ENCODE data around the gene ANO7. TPM values are rescaled to one million over a fixed set of nuclear protein-coding genes. Genes with fewer than 3 reads are reported as not detected.

The ANO7 gene
- total RNA-seq, 4 donors from 2014 or later: 1.1 to 1.4 (median 1.2) TPM

DNA sequence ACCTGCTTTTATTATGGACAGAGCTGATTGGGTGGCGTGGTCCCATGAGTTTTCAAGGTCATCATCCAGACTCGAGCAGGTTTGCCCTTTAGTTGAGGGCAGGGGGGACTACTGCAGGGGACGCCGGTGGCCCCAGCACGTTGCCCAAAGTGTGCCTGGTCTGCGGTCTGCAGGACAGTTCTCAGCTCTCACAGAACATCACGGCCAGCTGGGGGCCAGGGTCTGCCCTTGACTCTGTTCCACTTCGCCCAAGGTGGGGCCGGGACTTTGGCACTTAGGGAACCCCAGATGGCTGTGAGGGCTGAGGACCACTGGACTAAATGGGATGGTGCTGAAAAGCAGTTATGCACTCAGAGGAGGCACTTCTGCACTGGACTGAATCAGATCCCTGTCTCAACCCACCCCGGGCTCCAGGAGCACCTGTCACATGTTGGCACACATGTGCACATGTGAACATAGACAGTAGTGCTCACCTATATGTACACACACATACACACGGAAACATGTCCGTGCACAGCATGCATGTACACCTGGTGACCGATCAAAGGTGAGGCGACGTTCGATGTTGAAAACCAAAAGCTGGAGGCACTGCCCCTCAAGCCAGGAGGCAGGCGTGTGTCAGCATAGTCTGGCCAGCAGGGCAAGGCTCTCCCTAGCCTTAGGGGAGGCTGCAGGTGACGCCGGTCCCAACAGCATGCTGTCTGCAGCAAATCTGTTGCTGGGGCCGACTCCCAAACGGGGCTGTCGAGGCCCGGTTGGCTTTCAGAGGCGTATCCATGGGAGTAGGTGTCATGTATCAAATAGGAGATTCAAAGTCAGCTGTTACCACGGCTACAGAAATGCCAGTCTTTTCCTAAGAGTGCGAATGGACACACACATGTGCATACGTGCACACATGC, 10.2 kb downstream of the ANO7 start:
- Histone ChIP-seq H3K36me3 (no peaks in the 10 kb centered on the region), H3K27me3 (no peaks in the 10 kb centered on the region), H3K9me3 (no peaks in the 10 kb centered on the region), H3K27ac (no peak overlapping the region), H3K4me3 (no peak overlapping the region), H3K4me1 (no peaks in the 10 kb centered on the region)
- no peak for TF ChIP-seq POLR2AphosphoS5 (IDR thresholded peaks at IDR 0.05)
- TF ChIP-seq, protein P1, sequence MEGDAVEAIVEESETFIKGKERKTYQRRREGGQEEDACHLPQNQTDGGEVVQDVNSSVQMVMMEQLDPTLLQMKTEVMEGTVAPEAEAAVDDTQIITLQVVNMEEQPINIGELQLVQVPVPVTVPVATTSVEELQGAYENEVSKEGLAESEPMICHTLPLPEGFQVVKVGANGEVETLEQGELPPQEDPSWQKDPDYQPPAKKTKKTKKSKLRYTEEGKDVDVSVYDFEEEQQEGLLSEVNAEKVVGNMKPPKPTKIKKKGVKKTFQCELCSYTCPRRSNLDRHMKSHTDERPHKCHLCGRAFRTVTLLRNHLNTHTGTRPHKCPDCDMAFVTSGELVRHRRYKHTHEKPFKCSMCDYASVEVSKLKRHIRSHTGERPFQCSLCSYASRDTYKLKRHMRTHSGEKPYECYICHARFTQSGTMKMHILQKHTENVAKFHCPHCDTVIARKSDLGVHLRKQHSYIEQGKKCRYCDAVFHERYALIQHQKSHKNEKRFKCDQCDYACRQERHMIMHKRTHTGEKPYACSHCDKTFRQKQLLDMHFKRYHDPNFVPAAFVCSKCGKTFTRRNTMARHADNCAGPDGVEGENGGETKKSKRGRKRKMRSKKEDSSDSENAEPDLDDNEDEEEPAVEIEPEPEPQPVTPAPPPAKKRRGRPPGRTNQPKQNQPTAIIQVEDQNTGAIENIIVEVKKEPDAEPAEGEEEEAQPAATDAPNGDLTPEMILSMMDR (IDR thresholded peaks at IDR 0.05): no peak
- TF ChIP-seq EP300 (IDR thresholded peaks at IDR 0.05): no peak
- DNase-seq (ENCODE audit: low spot score in 2 of 2): no peak
- 62% methylated on average over 17 of the region's 27 CpGs for WGBS

DNA sequence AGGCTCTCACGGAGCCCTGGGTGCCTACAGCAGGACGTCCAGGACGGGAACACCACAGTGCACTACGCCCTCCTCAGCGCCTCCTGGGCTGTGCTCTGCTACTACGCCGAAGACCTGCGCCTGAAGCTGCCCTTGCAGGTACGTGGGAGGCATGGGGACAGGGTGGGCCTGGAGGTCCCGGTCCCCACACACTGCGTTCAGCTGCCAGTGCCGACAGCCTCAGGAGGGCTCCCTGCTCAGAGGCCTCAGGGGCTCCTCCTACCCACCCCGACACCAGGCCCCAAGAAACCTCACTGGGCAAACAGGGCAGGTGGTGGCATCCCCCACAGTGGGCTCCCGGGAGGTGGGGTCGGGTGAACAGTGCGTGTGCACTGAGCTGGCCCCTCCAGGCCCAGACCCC, 10.8 kb downstream of the ANO7 start:
- no peaks in the 10 kb centered on the region for H3K27me3 ChIP-seq
- no peak overlapping the region for H3K27ac ChIP-seq
- no peaks in the 10 kb centered on the region for H3K9me3 ChIP-seq
- WGBS: no CpG with 5 or more reads among the region's 16 CpGs
- TF ChIP-seq EP300 (IDR thresholded peaks at IDR 0.05) (no peak), POLR2AphosphoS5 (IDR thresholded peaks at IDR 0.05) (no peak), POLR2A (IDR thresholded peaks at IDR 0.05) (no peak)
- TF ChIP-seq, protein P1 (IDR thresholded peaks at IDR 0.05): no peak
- no peak for DNase-seq (ENCODE audit: low spot score in 2 of 2)
- no peaks in the 10 kb centered on the region for H3K36me3 ChIP-seq
- no peak overlapping the region for H3K4me3 ChIP-seq
- H3K4me1 ChIP-seq: no peaks in the 10 kb centered on the region

DNA sequence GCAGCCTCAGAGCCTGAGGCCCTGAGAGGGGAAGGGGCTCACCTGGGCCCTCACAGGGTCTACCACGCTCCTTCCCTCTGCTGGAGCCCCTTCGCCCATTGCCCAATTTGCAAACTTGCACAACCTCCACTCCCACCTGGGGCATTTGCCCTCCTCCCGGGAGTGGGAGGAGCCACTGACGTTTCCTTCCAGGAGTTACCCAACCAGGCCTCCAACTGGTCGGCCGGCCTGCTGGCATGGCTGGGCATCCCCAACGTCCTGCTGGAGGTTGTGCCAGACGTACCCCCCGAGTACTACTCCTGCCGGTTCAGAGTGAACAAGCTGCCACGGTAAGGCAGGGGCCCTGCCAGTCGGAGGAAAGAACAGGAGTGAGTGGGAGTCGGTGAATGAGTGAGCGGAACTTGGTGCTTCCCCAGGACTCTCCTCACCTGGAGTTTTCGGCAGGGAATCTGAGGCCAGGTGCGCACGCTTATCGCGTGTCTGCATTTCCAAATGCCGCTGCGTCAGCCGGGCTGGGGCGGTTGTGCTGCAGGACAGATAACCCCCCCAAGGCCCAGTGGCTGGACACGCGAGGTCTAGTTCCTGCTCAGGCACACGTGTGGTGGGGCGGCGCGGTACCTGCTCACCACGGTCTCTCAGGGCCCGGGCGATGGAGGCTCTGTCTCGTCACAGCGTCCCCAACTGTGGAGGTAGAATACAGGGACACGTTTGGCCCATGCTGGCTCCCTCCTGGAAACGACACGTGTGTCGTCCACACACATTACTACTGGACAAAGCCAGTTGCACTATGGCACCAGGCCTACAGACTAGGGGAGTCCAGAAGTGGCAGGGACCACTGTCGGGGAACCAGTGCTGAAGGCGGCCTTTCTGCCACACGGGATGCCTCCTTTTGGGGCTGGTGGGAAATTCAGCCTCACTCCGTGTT, 11.7 kb downstream of the ANO7 start:
- Histone ChIP-seq H3K36me3 (no peaks in the 10 kb centered on the region), H3K4me3 (no peak overlapping the region), H3K9me3 (no peaks in the 10 kb centered on the region), H3K4me1 (no peaks in the 10 kb centered on the region), H3K27me3 (no peaks in the 10 kb centered on the region), H3K27ac (no peak overlapping the region)
- TF ChIP-seq EP300 (IDR thresholded peaks at IDR 0.05) (no peak), POLR2AphosphoS5 (IDR thresholded peaks at IDR 0.05) (no peak), POLR2A (IDR thresholded peaks at IDR 0.05) (no peak)
- TF ChIP-seq, protein P1 (IDR thresholded peaks at IDR 0.05): no peak
- WGBS: 72% methylated on average over 21 of the region's 42 CpGs
- no peak for DNase-seq (ENCODE audit: low spot score in 2 of 2)

DNA sequence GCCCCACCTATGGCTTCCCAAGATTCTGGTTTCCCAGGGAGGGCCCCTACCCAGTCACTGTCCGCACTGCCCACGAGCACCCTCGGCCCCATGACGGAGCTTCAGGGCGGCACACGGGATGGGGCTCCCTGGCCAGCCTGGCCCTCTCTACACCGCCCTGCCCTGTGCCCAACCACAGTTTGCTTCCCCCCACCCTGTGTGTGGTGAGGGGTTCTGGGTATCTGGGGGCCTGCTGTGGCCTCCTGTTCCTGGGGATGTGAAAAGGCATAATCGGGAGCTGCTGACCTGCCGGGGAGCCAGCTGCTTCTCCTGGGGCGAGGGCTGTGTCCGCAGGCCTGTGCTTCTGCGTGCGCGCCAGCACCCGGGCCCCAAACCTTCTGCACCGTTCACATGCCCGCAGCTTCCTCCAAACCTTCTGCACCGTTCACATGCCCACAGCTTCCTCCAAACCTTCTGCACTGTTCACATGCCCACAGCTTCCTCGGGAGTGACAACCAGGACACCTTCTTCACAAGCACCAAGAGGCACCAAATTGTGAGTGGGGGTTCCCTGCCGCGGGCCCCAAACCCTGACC, 12.4 kb downstream of the ANO7 start:
- no peak overlapping the region for H3K4me3 ChIP-seq
- no peaks in the 10 kb centered on the region for H3K36me3 ChIP-seq
- H3K27me3 ChIP-seq: no peaks in the 10 kb centered on the region
- no peak overlapping the region for H3K27ac ChIP-seq
- WGBS: 89% methylated on average over 18 of the region's 21 CpGs
- no peak for DNase-seq (ENCODE audit: low spot score in 2 of 2)
- H3K9me3 ChIP-seq: no peaks in the 10 kb centered on the region
- no peak for TF ChIP-seq POLR2AphosphoS5 (IDR thresholded peaks at IDR 0.05)
- H3K4me1 ChIP-seq: no peaks in the 10 kb centered on the region

DNA sequence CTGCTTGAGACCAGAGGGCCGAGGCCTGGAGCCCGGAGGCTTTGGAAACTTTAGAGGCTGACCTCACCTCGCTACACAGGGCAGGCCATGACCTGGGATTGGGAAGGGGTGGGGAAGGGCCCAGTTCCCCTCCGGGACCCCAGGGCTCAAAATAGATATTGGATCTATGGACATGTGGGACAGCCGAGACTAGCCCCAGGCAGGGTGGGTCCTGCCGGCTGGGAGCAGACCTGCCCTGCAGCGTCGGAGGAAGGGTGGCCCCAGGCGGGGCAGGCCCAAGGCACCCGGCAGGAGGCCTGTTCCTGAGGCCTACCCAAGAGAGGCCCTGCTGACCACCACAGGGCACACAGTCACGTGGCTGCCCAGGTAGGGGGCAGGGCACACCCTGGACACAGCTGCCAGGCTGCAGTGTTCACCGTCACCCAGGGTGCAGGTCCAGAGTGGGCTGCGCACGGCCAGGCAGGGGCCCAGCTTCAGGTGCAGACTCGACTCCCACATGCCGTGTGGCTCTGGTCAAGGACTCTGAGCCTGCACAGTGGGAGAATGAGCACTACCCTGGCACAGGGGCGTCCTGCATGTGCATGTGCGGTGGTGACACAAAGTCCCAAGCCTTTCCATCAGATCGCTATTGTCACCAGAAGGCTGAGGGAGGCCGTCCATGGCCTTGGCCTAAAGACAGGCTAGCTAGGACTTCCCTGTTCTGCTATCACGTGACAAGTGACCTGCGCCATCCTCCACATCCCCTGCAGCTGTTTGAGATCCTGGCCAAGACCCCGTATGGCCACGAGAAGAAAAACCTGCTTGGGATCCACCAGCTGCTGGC, 13.2 kb downstream of the ANO7 start:
- Histone ChIP-seq H3K9me3 (no peaks in the 10 kb centered on the region), H3K4me3 (no peak overlapping the region), H3K4me1 (no peaks in the 10 kb centered on the region), H3K27me3 (no peaks in the 10 kb centered on the region), H3K36me3 (no peaks in the 10 kb centered on the region), H3K27ac (no peak overlapping the region)
- TF ChIP-seq, protein P1 (IDR thresholded peaks at IDR 0.05): no peak
- TF ChIP-seq EP300 (IDR thresholded peaks at IDR 0.05) (no peak), POLR2AphosphoS5 (IDR thresholded peaks at IDR 0.05) (no peak), POLR2A (IDR thresholded peaks at IDR 0.05) (no peak)
- 83% methylated on average over 7 of the region's 24 CpGs for WGBS
- DNase-seq (ENCODE audit: low spot score in 2 of 2): no peak

Data from suprapubic skin (tissue), 4 donors.